ENCODE measurements around the gene MIA. TPM values are rescaled to one million over a fixed set of nuclear protein-coding genes. Genes with fewer than 3 reads are reported as not detected.
"Not testable (repeated sequence)": the region's sequence is repeated elsewhere in the genome, so short reads cannot be mapped to it uniquely, and the experiment has no call there.

The MIA gene
- polyA plus RNA-seq, 1 donor: 1.6 TPM

GRCh38 chr19:40750058-40750873 lies 25.1 kb upstream of the MIA start, which contains the start of gene ACTMAP:
Gene ACTMAP, minus strand, starts transcription at chr19:40750477. Its CDS starts 674 bp downstream, at chr19:40749803.
- peak; percentile 100 for DNase-seq (ENCODE audit: low read depth)

- peak; percentile 96 for DNase-seq (ENCODE audit: low read depth)
Measured at GRCh38 chr19:40750874-40751537, 24.3 kb upstream of the MIA start, which contains the start of gene SNRPA. Gene SNRPA, plus strand, starts transcription at chr19:40751203. Its CDS starts 206 bp downstream, at chr19:40751409.

- no peak for DNase-seq (ENCODE audit: low read depth)
Measured at GRCh38 chr19:40752257-40752781, 23.0 kb upstream of the MIA start.

GRCh38 chr19:40754611-40755247 lies 20.6 kb upstream of the MIA start:
- no peak for DNase-seq (ENCODE audit: low read depth)

- DNase-seq (ENCODE audit: low read depth): no peak
Measured at GRCh38 chr19:40755248-40755624, 20.1 kb upstream of the MIA start.

GRCh38 chr19:40755791-40756190 lies 19.5 kb upstream of the MIA start:
- no peak for DNase-seq (ENCODE audit: low read depth)

- DNase-seq (ENCODE audit: low read depth): no peak
Measured at GRCh38 chr19:40756502-40757110, 18.7 kb upstream of the MIA start.

GRCh38 chr19:40758491-40758890 lies 16.8 kb upstream of the MIA start:
- no peak for DNase-seq (ENCODE audit: low read depth)

GRCh38 chr19:40759352-40759751 lies 16.0 kb upstream of the MIA start:
- no peak for DNase-seq (ENCODE audit: low read depth)

- no peak for DNase-seq (ENCODE audit: low read depth)
Measured at GRCh38 chr19:40762754-40763470, 12.4 kb upstream of the MIA start.

- DNase-seq (ENCODE audit: low read depth): no peak
Measured at GRCh38 chr19:40763526-40763925, 11.8 kb upstream of the MIA start.

GRCh38 chr19:40763963-40764362 lies 11.4 kb upstream of the MIA start:
- no peak for DNase-seq (ENCODE audit: low read depth)

- not testable (repeated sequence) for DNase-seq (ENCODE audit: low read depth)
Measured at GRCh38 chr19:40766385-40766784, 8.9 kb upstream of the MIA start.

- no peak for DNase-seq (ENCODE audit: low read depth)
Measured at GRCh38 chr19:40768869-40769268, 6.5 kb upstream of the MIA start.

- not testable (repeated sequence) for DNase-seq (ENCODE audit: low read depth)
Measured at GRCh38 chr19:40771101-40771862, 4.0 kb upstream of the MIA start.

- DNase-seq (ENCODE audit: low read depth): no peak
Measured at GRCh38 chr19:40775632-40776022, 306 bp downstream of the MIA start.

- no peak for DNase-seq (ENCODE audit: low read depth)
Measured at GRCh38 chr19:40776364-40776763, 1.0 kb downstream of the MIA start.

- DNase-seq (ENCODE audit: low read depth): peak; percentile 93
Measured at GRCh38 chr19:40776932-40777644, 1.8 kb downstream of the MIA start.

- DNase-seq (ENCODE audit: low read depth): no peak
Measured at GRCh38 chr19:40777645-40777936, 2.3 kb downstream of the MIA start.
